GM18505 (cell line): ENCODE results near the gene NAT10.

Experiments
- ATAC-seq: cut with Tn5 transposase; IDR thresholded peaks from one replicate; pipeline ENCODE4 v1.9.1; 2021; ENCODE audit not compliant: unreplicated experiment
- POLR2A ChIP-seq: IDR thresholded peaks from 4 replicates; pipeline ENCODE4 v1.6.1; 2011; ENCODE audit warnings: borderline replicate concordance; ENCODE audit not compliant: insufficient read depth, insufficient read length; ENCODE audit errors: extremely low read depth

Gene NAT10

GRCh38 chr11:34149786-34150185, 44.4 kb downstream of the NAT10 start:
- no peak for TF ChIP-seq POLR2A
- no peak for ATAC-seq

DNA sequence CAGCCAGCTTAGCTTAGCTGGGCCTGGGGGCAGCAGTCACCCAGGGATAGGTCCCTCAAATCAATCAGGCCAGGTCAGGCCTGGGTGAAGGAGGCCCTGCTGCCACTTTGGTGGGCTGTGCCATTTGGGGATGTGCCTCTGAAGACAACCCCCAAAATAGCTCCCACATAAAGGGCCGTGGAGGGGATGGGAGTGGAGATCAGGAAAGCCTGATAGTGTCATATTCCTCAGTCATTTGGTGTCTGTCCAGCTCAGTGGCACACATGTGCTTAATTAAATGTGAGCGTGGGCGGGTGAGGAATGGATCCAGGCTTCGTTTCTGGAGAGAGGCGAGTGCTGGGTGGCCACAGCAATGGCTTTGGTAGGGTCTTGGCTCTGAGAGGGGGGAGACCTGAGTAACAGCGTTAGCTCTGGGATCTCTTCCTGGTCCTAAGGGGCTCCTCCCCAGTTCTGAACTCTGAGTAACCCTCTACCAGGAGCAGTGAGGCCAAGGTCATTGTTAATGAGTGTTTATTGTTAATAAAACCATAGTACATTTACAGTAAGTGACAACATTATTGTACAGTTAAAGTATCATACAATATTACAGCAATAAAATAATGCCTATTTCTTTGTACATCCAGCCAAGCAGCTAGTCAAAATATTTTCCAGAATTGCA, 45.2 kb downstream of the NAT10 start:
- TF ChIP-seq POLR2A = no peak
- ATAC-seq = no peak

DNA sequence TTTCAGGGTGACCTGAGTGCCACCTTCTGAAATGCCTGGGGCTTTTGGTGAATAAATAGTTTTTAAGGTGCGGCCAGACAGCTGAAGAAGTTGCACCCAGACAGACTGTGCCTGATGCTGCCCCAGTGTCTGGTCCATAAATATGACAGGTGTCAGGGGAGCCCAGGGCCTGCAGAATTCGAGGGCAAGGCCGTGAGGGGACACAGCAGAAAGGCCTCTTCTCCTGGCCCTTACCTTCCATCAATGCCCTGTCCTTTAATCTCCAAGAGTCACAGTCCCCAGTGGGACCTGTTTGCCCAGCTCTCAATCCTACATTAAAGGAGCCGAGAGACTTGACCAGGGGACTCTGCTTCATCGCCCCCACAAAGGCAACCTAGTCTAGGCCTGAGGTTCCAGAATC, 45.7 kb downstream of the NAT10 start:
- TF ChIP-seq POLR2A = no peak
- no peak for ATAC-seq

GRCh38 chr11:34151916-34152845, 46.8 kb downstream of the NAT10 start:
- no peak for TF ChIP-seq POLR2A
- ATAC-seq = no peak

DNA sequence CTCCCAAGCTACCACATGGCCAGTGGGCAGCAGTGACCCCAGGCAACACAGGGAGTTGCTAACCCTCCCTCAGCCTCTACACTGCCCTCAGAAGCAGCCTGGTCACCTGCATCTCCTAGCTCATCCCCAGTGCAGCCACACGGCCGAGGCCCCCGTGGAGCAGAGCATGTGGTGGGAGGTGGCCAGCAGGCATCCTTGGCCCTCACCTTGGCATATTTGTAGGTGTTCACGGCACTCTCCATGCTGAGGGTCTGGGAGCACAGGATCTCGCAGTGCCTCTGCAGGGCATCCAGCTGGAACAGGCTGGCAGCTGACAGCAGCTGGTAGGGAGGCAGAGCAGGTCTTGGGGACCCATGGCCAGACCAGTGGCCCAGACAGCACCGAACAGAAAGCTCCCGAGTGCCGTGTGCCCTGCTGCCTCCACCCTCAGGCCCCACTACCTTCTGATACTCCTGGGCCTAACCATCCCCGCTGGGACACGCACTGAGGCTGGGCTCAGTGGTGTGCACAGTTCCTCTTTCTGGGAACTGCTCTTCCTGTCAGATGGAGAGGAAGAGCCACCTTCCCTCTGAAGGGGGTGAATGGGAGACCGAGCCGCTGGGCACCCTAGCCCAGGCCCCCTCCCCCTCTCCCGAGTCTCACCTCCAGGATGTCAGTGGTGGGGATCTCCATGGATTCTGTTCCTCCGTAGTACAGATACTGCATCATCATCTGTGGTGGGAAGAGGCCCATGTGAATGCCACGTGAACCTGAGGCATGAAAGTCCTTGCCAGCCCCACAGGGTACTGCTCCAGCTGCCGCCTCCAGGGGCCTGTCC, 48.8 kb downstream of the NAT10 start:
- TF ChIP-seq POLR2A = no peak
- peak; percentile 65 for ATAC-seq

- ATAC-seq = no peak
- no peak for TF ChIP-seq POLR2A
Measured at GRCh38 chr11:34155057-34155756, 49.8 kb downstream of the NAT10 start.

DNA sequence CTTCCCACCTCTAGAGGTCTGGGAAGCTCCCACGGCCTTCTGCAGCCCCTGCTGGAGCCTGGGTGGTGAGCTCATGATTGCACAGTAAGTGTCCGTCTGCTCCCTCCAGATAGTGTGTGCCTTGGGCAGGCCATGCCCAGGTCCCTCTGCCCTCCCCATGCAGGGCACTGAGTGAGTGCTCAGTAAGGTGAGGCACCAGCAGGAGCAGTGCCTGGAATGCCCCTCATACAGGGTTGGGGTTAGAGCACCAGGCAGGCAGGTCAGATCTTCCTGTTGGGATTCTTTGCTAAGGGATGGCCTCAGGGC, 50.3 kb downstream of the NAT10 start:
- TF ChIP-seq POLR2A = no peak
- ATAC-seq = no peak

GRCh38 chr11:34157163-34157562, 51.7 kb downstream of the NAT10 start:
- no peak for TF ChIP-seq POLR2A
- ATAC-seq = no peak

DNA sequence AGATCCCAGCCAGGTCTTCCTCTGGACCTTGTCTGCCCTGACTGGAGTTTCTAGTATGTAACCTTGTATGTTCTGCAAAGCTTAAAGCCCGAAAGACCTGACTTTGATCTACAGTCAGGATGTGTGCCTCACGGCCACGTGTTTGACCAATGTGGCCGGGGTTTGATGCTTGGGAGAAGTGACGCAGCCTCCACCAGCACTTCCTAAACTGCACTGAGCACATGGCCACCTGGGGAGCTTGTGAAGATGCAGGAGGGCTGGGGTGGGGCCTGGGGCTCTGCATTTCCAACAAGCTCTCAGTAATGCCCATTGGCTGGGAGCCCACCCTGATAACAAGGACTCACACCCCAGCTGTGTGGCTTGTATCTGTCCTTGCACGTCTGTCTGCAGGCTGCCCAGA, 53.2 kb downstream of the NAT10 start:
- no peak for ATAC-seq
- no peak for TF ChIP-seq POLR2A

DNA sequence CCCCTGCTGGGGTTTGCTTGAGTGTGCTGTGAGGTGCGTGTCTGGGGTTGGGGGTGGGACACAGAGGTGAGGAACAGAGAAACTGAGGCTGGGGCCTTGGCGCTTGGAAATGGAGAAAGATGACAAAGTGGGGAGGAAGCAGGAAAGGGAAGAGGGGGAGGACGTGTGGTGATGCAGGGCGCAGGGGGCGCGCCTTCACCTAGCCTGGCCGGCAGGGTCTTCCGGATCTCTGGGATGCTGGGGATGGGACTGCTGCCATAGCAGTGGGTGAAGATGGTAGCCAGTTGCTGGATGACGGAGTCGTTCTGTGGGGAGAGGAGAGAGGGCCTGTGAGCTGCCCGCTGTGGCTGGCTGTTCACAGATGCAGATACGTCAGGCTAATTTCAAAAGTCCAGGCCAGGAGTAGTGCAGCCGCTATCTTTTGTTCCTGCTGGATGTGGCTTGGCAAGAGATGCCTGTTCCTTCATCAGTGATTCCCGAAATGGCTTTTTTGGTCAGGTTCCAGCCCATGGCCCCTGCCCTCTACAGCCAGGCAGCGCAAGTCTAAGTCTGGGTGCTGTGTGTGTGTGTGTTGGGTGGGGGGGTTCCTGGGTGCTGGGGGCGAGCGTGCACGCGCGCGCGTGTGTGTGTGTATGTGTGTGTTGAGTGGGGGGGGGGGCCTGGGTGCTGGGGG, 54.8 kb downstream of the NAT10 start:
- TF ChIP-seq POLR2A = no peak

DNA sequence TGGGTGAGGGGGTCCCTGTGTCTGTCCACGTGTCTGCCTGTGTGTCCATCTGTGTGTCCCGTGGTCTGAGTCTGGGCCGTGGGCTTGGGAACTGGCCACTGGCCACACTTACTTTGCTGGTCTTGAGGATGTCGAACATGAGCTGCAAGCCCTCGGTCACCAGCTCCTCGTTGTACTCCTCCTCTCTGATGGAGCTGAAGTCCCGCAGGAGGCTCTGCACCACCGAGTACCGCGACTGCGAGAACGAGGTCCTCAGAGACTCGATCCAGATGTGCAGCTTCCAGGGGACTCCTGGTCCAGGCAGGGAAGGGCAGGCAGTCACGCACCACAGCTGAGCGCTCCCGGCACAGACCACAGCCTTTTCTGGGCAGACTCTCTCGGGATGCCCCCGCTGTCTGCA, 55.4 kb downstream of the NAT10 start:
- ATAC-seq = no peak
- no peak for TF ChIP-seq POLR2A

More for the DNA sequence above, 54.8 kb downstream of the NAT10 start:
- no peak for ATAC-seq

- TF ChIP-seq POLR2A = no peak
- ATAC-seq = no peak
Measured at GRCh38 chr11:34161361-34161760, 55.9 kb downstream of the NAT10 start.
